ENCODE results near the gene MFSD12.

DNA sequence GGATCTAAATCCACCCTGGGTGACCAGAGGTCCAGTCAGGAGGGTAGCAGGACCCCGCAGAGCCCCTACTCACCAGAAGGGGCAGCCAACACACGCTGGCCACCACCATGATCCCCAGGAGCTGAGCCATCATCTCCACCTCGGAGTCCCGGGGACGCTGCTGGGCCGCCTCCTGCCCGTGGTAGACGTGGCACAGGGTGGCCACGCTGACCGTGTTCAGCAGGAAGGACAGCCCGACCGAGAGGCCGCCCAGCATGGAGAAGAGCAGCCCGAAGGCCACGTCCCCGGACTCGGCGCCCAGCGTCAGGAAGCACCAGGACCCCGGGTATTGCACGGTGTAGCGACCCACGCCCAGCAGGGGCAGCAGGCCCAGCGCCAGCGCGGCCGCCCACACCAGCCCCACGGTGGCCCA, 42.4 kb upstream of the MFSD12 start:
- TF ChIP-seq, protein P1, sequence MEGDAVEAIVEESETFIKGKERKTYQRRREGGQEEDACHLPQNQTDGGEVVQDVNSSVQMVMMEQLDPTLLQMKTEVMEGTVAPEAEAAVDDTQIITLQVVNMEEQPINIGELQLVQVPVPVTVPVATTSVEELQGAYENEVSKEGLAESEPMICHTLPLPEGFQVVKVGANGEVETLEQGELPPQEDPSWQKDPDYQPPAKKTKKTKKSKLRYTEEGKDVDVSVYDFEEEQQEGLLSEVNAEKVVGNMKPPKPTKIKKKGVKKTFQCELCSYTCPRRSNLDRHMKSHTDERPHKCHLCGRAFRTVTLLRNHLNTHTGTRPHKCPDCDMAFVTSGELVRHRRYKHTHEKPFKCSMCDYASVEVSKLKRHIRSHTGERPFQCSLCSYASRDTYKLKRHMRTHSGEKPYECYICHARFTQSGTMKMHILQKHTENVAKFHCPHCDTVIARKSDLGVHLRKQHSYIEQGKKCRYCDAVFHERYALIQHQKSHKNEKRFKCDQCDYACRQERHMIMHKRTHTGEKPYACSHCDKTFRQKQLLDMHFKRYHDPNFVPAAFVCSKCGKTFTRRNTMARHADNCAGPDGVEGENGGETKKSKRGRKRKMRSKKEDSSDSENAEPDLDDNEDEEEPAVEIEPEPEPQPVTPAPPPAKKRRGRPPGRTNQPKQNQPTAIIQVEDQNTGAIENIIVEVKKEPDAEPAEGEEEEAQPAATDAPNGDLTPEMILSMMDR (IDR thresholded peaks at IDR 0.05), result no peak
- no peak for TF ChIP-seq POLR2A (IDR thresholded peaks at IDR 0.05)
